Activated CD4-positive, alpha-beta T cell treated with anti-CD3 and anti-CD28 coated beads, Interleukin-2, amount 50 U/mL, for 1 hour (primary cell): ENCODE data around the gene WDR35.
"Not testable (repeated sequence)": the region's sequence is repeated elsewhere in the genome, so short reads cannot be mapped to it uniquely, and the experiment has no call there.

Experiments
- DNase-seq: peaks from one replicate; pipeline ENCODE4 v3.0.0-alpha.2; 2020

Gene WDR35

DNA sequence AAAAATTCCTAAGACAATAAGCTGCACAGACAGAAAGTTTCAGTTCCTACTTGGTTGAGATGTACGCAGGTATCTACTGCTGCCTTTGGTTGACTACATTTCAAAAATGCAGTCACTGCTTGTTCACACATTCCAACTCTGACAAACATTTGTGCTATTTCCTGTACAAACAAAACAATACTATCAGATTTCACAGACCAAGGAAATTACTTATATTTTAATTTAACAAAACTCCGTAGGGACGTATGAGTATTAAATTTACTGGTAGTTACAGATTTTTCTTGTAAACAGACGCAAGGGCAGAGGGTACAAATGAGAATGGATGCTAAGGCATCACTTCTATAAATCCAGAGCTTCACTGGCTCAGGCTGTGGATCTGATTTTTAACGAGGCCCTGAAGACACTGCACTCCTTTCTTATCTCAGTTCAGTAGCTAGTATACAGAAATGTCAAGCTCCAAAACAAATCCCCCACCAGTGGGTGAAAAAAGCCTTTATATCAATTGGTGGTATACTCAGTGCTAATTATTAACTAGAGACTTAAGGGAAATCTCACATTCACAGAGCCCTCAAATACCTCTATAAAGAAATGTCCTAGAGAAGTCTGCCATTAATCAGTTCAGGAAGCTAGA, 56.4 kb downstream of the WDR35 start:
- no peak for DNase-seq

DNA sequence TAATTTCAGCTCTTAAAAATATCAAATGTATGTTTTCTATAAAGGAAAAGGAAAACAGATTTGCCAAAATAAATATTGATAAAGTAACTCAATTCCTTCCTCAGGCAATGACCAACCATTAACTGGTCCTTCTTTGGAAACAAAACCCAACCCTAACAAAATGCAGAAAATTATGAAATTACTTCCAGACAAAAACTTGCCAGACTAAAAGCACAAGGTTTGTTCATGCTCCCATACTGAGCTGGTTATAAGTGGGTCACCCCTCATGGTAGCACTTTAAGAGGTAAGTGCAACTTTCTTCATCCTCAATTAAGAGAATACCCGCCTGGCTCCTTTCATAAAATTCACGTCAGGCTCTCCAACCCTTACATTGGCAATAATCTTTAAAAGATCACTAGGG, 57.0 kb downstream of the WDR35 start:
- DNase-seq, result no peak

DNA sequence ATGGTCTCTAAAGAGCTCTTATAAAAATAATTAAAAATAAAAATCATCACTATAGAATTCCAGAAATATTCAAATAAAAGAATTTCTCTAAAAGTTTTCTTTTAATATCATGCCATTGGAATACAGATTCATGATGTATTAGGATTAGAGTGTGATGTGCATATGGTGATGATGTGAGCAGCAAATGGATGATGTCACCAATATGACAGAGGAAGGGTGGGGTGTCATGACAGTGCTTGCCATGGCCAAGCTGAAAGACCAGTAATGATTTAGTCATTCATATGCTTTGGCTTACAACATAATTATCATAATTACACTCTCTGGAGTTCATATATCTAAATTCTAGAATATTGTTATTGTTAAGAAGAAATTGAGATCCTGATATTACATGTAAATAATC, 60.7 kb downstream of the WDR35 start:
- no peak for DNase-seq

DNA sequence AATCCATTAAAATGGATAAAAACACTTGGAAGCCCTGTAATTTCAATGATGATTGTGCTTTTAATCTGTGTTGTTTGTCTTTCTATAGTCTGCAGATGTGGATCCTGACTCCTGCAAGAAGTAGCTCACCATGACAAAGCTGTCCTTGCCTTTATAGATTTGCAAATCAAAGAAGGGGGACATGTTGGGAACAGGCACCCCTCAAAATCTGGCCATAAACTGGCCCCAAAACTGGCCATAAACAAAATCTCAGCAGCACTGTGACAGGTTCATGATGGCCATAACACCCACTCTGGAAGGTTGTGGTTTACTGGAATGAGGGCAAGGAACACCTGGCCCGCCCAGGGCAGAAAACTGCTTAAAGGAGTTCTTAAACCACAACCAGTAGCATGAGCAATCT, 62.1 kb downstream of the WDR35 start:
- DNase-seq, result not testable (repeated sequence)

DNA sequence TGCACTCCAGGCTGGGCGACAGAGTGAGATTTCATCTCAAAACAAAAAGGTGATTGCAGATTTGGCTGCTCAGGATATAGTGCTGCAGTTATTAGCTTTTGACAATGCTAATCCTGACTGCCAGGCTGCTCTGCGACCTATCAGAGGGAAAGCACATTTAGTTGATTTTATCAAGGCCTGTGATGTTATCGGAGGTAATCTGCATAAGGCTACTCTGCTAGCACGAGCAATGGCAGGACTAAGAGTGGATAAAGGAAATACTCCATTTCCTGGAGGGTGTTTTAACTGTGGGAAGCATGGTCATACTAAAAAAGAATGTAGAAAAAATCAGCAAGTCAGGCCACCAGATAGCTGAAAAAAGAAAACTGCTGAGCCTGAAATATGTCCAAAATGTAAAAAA, 65.4 kb downstream of the WDR35 start:
- DNase-seq, result not testable (repeated sequence)

DNA sequence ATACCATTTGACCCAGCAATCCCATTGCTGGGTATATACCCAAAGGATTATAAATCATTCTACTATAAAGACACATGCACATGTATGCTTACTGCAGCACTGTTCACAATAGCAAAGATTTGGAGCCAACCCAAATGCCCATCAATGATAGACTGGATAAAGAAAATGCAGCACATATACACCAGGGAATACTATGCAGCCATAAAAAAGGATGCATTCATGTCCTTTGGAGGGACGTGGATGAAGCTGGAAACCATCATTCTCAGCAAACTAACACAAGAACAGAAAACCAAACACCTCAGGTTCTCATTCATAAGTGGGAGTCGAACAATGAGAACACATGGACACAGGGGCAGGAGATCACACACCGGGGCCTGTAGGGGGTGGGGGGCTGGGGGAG, 67.7 kb downstream of the WDR35 start:
- not testable (repeated sequence) for DNase-seq

DNA sequence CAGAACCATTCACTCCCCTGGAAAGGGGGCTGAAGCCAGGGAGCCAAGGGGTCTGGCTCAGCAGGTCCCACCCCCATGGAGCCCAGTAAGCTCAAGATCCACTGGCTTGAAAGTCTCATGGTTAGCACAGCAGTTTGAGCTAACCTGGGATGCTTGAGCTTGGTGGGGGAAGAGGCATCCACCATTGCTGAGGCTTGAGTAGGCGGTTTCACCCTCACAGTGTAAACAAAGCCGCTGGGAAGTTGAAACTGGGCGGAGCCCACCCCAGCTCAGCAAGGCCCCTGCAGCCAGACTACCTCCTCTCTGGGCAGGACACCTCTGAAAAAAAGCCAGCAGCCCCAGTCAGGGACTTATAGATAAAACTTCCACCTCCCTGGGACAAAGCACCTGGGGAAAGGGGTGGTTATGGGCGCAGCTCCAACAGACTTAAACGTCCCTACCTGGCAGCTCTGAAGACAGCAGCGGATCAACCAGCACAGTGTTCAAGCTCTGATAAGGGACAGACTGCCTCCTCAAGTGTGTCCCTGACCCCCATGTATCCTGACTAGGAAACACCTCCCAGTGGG, 73.4 kb downstream of the WDR35 start:
- DNase-seq, result no peak

DNA sequence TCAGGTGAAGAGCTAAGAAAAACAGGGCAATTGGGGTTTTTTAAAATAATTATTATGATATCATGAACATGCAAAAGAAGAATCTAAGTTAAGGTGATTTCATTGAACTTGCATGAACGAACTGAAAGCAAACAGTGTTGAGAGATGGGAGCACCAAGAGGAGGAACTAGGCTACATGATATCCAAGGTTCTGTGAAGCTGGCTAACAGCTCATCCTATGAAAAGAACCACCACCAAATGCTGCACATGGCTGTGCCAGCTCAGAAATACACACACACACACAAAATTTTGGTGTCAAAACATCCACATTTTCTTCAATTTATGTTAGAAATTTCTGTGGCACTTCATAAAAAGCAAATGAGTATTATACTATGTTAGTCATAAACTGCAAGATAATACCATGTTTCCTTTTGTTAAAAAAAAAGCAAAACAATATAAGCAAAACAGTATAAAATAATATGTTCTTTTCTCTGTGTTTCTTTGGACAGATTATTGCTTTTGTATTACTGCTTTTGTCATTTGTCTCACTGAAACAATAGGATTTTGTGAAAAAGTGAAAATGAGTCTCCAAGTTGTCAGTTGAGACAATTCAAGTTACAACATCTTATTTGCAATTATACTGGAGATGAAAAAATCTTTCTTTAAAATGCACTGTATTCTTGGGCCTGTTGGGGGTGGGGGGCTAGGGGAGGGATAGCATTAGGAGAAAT, 75.5 kb downstream of the WDR35 start:
- no peak for DNase-seq

DNA sequence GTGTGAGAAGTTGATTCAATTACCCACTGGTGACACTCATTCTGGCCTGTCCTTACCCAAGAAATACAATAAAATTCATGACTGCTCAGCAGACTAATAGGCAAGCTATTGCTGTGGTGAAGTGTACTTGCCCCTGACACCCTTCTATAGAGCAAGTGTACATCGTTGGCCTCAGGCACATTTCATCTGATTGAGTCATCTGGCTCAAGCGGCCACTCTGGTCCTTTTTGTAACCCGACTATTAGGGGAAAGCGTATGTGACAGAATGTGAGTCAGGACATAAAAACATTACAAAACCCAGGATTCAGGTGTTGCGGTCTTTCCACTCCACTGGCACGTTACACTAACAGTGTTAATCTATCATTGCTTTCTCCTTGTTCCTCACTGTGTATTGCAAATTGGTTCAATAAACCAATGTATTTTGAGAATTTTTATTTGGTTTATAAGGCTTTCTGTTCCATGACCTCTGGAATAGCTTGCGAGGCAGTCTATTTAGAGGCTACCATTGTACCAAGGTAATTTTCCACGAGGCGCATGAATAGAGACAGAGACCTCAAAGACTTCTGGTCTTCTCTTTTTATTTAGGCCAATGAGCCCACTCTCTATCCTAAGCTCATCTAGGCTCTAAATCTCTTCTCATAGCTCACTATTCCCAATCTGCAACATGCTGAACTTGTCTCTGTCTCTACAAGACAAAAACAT, 77.9 kb downstream of the WDR35 start:
- no peak for DNase-seq

DNA sequence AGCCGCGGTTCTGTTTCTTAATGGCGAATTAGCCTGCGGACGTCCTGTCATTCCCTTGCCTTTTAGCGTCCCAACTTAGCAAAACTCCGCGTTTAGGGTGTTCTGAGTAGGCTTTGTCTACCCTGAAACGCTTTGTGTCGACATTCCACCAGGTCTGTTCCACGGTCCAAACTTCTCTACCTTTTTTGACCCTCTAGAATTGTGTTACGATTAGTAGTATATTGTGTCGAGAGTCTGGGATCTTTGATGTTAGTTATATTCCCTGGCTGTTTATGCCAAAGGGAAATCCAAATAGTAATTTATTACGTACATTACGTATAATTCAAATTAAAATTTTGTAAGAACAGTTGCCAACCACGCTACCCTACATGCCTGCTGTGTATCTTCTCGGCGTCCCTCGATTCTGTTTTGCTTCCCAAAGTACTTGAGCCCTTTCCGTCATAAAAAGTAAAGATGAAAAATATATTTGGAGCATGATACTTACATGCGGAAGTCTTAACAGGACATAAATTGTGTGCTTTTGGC, 87.6 kb downstream of the WDR35 start:
- DNase-seq, result no peak

DNA sequence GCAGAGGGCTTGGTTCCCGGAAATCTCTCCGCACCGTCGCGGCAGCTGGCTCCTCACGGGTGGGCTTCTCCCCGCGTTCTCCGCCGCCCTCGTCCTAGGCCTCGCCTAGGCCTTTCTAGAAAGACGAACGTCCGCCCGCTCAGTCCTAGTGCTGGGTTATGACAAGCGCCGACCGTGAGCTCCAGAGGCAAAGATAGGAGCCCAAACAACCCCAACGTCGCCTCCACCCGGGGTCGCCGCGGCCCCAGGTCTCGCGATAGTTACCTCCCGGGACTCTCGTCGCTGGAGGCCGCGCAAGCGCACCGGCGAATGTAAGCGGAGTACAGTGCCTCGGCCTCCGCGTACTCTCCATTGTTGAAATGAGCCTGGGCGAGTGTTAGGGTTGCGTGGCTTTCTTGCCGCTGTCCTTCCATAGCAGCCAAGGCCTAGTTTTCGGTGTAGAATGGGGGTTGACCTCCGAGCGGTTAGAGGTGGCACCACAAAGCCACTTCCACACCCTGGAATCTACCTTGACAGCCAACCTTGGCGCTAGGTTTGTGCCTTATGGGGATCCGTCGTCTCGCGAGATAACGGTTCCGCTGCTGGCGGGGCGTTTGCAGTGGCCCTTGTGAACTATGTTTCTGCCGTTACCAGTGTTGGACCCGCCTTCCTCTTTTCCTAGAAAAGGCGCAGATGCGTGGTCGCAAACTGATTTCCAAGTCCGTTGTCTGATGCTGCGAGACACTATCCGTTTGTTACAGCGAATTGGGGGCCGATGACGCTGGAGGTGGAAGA, 88.3 kb downstream of the WDR35 start, which contains the start of gene TTC32:
Gene TTC32 (minus strand): TSS at position 542 of the 774 bp plus-strand sequence. CDS start 129 bp downstream, at position 413.
- peak; percentile 93 for DNase-seq

DNA sequence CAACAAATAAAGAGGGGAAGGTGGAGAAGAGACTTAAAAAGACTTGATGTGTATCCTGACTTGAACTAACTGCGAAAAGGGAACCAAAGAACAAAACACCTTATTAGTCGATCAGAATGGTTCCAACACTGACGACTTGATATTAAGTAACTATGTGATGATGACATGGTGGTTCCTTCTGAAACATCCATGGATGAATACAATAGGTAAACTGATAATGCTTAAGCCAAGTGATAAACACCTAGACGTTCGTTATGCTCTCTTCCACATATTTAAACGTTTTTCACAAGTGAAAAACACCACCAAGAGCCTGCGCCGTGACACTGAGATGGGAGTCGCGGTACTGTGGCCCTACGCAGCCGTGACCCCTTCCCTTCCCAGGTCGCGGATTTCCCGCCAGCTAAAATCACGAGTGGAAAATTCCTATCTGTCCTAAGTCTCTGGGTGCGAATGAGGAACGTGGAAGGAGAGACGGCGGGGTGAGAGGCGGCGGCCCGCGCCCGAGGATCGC, 88.9 kb downstream of the WDR35 start:
- no peak for DNase-seq

DNA sequence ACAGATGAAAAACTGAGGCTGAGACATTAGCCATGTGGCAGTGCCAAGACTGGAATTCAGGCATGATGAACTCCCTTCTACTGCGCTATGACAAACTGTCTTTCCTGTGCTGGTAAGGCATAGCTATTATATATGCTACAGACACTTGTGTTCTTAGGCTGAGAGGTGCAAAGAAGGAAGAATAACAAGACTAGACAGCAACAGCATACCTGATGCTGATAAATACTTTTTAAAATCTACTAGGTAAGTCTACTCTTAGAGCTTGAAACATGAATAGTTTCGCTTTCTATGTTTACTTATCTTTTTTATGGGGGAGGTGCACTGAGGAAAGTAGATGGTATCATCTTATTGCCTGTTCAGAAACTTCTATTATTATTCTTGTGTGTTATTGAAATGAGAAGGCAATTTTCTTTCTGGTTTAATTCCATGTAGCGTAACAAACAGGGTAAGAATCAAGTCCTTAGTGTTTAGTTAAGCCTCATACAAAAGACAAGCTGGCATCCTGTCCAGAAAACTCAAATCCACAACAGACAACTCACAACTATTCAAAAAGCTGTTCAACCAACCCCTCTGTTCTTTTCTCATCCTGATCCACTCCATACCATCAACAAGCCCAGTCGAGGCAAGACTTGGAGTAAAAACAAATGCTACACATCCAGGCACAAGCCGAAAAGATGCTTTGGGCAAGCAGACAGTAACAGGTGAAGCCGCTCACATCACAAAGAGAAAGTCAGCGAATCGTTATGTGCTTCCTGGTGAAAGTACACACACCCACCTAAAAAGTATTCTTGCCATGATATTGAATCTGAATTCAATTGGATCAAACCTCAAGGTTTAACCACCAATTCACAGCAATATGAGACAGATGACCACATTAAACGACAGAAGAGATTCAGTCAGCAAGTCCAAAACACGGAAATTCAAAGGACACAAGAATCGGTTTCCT, 89.6 kb downstream of the WDR35 start:
- DNase-seq, result peak; percentile 11

DNA sequence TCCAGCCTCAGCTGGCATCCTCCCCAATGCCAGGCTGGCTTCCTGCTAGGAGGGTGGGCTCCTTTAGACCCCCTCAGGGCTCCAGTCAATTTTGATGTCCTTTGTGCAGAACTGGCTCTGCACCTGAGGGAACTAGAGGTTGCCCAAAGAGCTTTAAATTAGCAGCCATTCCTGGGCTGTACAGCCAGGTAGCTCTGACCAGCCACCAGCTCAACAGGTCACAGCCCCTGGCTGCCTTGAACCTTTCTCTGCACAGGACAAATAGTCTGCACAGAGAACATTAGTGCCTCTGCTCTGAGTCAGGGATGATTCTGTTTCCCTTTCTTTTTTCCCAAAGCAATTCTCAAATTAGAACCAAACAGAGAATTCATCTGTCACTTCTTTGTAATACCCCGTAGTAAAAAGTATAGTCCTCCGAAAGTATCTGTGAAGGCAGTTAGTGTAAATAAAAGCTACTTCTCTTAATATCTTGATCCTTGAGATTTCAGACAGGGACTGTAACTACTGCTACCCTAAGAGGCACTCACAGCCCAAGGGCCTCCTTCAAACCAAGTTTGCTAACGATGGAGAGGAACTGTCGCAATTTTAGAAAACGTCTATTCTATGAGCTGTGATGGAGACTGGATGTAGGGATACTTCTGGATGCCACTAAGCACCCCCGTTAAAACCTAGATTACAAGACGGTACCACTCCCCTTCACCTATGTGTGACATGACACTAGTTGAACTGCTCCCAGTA, 91.1 kb downstream of the WDR35 start:
- DNase-seq, result no peak

DNA sequence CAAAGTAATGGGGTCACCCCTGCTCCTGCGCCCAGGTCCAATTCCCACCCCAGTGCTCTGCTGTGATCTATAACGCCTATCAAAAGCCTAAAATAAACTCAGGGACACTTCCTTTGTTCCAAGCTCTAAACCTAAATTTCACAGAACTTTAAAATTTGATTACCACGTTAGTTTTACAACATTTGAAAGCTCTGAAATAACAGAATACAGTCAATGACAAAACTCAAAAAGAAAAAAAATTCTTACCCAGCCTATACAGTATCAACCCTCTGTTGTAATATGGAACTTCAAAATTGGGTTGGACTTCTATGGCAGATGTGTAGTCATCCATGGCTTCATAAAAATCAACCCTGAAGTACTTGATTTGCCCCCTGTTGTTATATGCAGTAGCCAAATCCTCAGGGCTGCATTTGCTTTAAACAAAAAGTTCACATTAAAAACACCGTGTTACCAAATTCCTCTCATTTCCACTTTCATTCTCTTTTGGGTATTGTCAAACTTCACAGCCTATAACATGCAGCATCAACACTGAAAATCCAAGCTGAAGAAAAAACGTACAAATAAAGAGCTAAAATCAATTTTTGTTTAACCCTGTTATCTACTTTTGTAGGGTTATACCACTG, 92.2 kb downstream of the WDR35 start:
- no peak for DNase-seq

DNA sequence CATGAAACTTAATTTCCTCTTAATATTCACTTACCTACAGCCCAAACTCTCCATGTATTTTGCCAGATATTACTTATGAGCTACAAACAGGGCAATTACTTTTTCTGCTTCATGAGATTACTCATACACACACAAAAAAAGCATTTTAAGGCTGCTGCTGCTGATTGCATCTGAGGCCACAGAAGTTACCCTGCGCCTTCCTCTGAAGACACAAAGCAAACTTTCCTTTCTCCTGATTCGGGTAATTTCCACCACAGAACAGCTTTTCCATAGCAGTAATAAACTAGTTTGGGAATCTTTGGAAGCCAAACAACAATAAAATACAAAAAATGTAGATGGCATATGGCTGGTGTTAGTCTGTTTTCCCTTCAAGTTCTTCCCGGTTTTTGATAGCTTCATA, 94.4 kb downstream of the WDR35 start:
- no peak for DNase-seq

DNA sequence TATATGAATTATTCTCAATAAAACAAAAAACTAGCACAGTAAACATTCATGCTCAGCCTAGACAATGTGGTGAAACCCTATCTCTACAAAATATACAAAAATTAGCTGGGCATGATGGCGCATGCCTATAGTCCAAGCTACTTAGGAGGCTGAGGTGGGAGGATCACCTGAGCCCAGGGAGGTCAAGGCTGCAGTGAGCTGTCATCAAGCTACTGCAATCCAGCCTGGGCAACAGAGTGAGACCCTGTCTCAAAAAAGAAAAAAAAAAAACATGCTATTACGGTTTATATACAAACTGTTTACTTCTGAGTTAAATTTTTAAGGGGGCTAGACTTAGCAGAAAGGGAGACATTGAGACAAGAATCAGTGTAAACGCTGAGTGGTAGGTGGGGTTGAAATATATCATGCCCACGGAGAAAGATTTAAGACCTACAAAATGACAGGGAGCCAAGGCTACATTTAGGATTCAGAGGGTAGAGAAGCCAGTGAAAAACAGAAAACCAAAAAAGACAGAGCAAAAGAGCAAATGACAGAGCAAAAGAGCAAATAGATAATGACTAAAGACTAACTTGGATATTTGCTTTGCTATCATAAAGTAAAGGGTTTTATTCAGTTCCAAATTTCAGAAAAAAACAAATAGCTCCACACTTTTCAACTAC, 95.6 kb downstream of the WDR35 start:
- no peak for DNase-seq

DNA sequence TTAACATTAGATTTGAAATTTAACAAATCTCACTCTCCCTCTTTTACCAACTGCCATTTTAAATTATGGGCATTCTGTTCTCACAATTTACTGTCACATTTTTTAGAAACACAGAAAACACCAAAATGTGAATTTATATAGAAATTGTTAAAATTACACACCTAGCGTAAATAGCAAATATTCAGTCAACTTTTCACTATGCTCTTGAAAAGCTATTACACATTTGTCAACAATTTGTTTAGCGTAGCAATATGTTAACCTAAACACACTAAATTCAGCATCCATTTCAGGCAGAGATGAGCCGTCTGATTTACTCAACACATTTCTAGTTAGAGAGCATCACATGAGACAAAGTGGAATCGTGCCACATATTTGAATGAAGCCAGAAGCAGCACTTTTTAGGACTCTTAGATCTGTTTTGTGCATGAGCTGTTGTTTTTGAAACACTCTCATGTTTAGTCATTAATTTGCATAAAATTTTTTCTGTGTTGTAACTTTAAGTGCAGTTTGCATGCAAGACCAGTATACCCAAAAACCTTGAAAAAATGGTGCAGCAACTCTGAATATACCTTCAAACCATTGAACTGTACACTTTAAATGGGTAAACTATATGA, 96.3 kb downstream of the WDR35 start:
- DNase-seq, result no peak

DNA sequence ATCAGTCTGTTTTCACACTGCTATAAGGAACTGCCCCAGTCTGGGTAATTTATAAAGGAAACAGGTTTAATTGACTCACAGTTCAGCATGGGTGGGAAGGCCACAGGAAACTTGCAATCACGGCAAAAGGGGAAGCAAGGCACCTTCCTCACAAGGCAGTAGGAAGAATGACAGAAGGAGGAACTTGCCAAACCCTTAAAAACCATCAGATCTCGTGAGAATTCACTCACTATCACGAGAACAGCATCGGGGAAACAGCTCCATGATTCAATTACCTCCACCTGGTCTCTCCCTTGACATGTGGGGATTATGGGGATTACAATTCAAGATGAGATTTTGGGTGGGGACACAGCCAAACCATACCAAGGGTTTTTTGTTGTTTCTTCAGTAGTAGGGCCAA, 97.9 kb downstream of the WDR35 start:
- not testable (repeated sequence) for DNase-seq
